Neural progenitor cell (in vitro differentiated cells): Measurements from ENCODE around the gene MICAL2. TPM values are rescaled to one million over a fixed set of nuclear protein-coding genes. Genes with fewer than 3 reads are reported as not detected.

Source experiments
- DNase-seq: peaks from one replicate; pipeline ENCODE4 v3.0.0-alpha.2; 2016; ENCODE audit warnings: low spot score
- H2AFZ ChIP-seq: fragments of 200-600 bp; sonication (generic); replicated peaks from 2 replicates; pipeline ENCODE4 v1.6.1; 2016; ENCODE audit warnings: antibody characterized with exemption
- H3F3A ChIP-seq: fragments of 200-600 bp; sonication (generic); 2 replicates; pipeline ENCODE4 v1.6.1; 2016; ENCODE audit warnings: antibody characterized with exemption, low read depth
- H3K27ac ChIP-seq: fragments of 200-600 bp; sonication (generic); 2 replicates; pipeline ENCODE4 v1.5.1; 2016; ENCODE audit warnings: mild to moderate bottlenecking
- H3K27me3 ChIP-seq: fragments of 200-600 bp; sonication (generic); 2 replicates; pipeline ENCODE4 v1.6.1; 2016; ENCODE audit warnings: mild to moderate bottlenecking, moderate library complexity
- H3K36me3 ChIP-seq: fragments of 200-600 bp; sonication (generic); 2 replicates; pipeline ENCODE4 v1.5.1; 2016
- H3K4me1 ChIP-seq: fragments of 200-600 bp; sonication (generic); 2 replicates; pipeline ENCODE4 v1.6.1; 2016; ENCODE audit warnings: mixed run types
- H3K4me2 ChIP-seq: fragments of 200-600 bp; sonication (generic); 2 replicates; pipeline ENCODE4 v1.6.1; 2016
- H3K4me3 ChIP-seq: fragments of 200-600 bp; sonication (generic); 2 replicates; pipeline ENCODE4 v1.5.1; 2016
- H3K79me2 ChIP-seq: fragments of 200-600 bp; sonication (generic); 2 replicates; pipeline ENCODE4 v1.6.1; 2016; ENCODE audit warnings: low read depth
- H3K9ac ChIP-seq: fragments of 200-600 bp; sonication (generic); 2 replicates; pipeline ENCODE4 v1.6.1; 2016
- H3K9me3 ChIP-seq: fragments of 200-600 bp; sonication (generic); 2 replicates; pipeline ENCODE4 v1.5.1; 2016; ENCODE audit warnings: low read depth
- H4K20me1 ChIP-seq: fragments of 200-600 bp; sonication (generic); 2 replicates; pipeline ENCODE4 v1.6.1; 2016; ENCODE audit warnings: low read depth
- H3K27ac Mint-ChIP-seq: 3 replicates; pipeline ENCODE4 v1.8.0; 2021; ENCODE audit warnings: mixed read lengths
- H3K27me3 Mint-ChIP-seq: 2 replicates; pipeline ENCODE4 v1.8.0; 2022; ENCODE audit warnings: low read depth, mild to moderate bottlenecking, inconsistent platforms, moderate library complexity, mixed read lengths; ENCODE audit not compliant: insufficient read depth
- H3K36me3 Mint-ChIP-seq: 3 replicates; pipeline ENCODE4 v1.8.0; 2021; ENCODE audit warnings: mixed read lengths
- H3K4me1 Mint-ChIP-seq: 3 replicates; pipeline ENCODE4 v1.8.0; 2021; ENCODE audit warnings: mixed read lengths
- H3K4me3 Mint-ChIP-seq: 3 replicates; pipeline ENCODE4 v1.8.0; 2021; ENCODE audit warnings: mild to moderate bottlenecking, moderate library complexity, mixed read lengths
- H3K9me3 Mint-ChIP-seq: 3 replicates; pipeline ENCODE4 v1.8.0; 2020; ENCODE audit warnings: mixed read lengths
- CTCF ChIP-seq: fragments of 200-600 bp; sonication (generic); IDR thresholded peaks from 2 replicates; pipeline ENCODE4 v1.5.1; 2017; ENCODE audit warnings: antibody characterized with exemption, mild to moderate bottlenecking
- EZH2 ChIP-seq: fragments of 200-600 bp; sonication (generic); IDR thresholded peaks from 2 replicates; pipeline ENCODE4 v1.6.1; 2017; ENCODE audit warnings: antibody characterized with exemption, mild to moderate bottlenecking, moderate library complexity
- EZH2phosphoT487 ChIP-seq: fragments of 200-600 bp; sonication (generic); IDR thresholded peaks from 2 replicates; pipeline ENCODE4 v1.6.1; 2017; ENCODE audit warnings: antibody characterized with exemption
- total RNA-seq: library from RNA; depleted of rRNA; stranded (reverse); fragments of >200 nt; gene quantifications from 2 replicates; pipeline ENCODE4 v1.2.3, GENCODE V29; 2015; ENCODE audit warnings: low replicate concordance

The MICAL2 gene
- total RNA-seq, 1 donor from 2014 or later, result 0.60 TPM

GRCh38 chr11:12270215-12270797 lies 159.9 kb downstream of the MICAL2 start:
- no peak overlapping the region for H3K4me2 ChIP-seq
- H3F3A ChIP-seq, result no peaks in the 10 kb centered on the region
- no peaks in the 10 kb centered on the region for H3K9me3 Mint-ChIP-seq
- DNase-seq, result no peak
- H4K20me1 ChIP-seq, result no peaks in the 10 kb centered on the region
- no peak overlapping the region for H3K9ac ChIP-seq
- no peak overlapping the region for H3K27ac ChIP-seq
- peaks cover 18% of the 10 kb centered on the region for H3K4me1 Mint-ChIP-seq
- H3K9me3 ChIP-seq, result no peaks in the 10 kb centered on the region
- H3K4me1 ChIP-seq, result no peaks in the 10 kb centered on the region
- TF ChIP-seq EZH2, result no peak
- no peak for TF ChIP-seq EZH2phosphoT487
- no peak for TF ChIP-seq CTCF
- H3K4me3 Mint-ChIP-seq, result peak overlapping the region; percentile 6
- no peaks in the 10 kb centered on the region for H3K36me3 ChIP-seq
- no peaks in the 10 kb centered on the region for H3K27me3 ChIP-seq
- H3K27ac Mint-ChIP-seq, result peak overlapping the region; percentile 57
- H3K79me2 ChIP-seq, result no peaks in the 10 kb centered on the region
- H3K36me3 Mint-ChIP-seq, result no peaks in the 10 kb centered on the region
- H3K4me3 ChIP-seq, result no peak overlapping the region
- peaks cover 10% of the 10 kb centered on the region for H3K27me3 Mint-ChIP-seq
- H2AFZ ChIP-seq, result no peak overlapping the region

- Histone ChIP-seq H3K4me1 (no peaks in the 10 kb centered on the region), H3F3A (no peaks in the 10 kb centered on the region), H3K27me3 (no peaks in the 10 kb centered on the region), H3K4me3 (no peak overlapping the region), H3K9me3 (no peaks in the 10 kb centered on the region), H3K79me2 (no peaks in the 10 kb centered on the region), H3K27ac (no peak overlapping the region), H3K36me3 (no peaks in the 10 kb centered on the region), H2AFZ (no peak overlapping the region), H4K20me1 (no peaks in the 10 kb centered on the region), H3K4me2 (no peak overlapping the region), H3K9ac (no peak overlapping the region)
- no peak for TF ChIP-seq EZH2
- TF ChIP-seq EZH2phosphoT487, result no peak
- TF ChIP-seq CTCF, result no peak
- no peaks in the 10 kb centered on the region for H3K9me3 Mint-ChIP-seq
- peaks cover 18% of the 10 kb centered on the region for H3K4me1 Mint-ChIP-seq
- H3K36me3 Mint-ChIP-seq, result no peaks in the 10 kb centered on the region
- DNase-seq, result no peak
- H3K4me3 Mint-ChIP-seq, result peak overlapping the region; percentile 6
- peaks cover 10% of the 10 kb centered on the region for H3K27me3 Mint-ChIP-seq
- H3K27ac Mint-ChIP-seq, result peak overlapping the region; percentile 57
Observed at GRCh38 chr11:12270817-12271216, 160.4 kb downstream of the MICAL2 start.

- H3K4me2 ChIP-seq, result no peak overlapping the region
- Mint-ChIP-seq H3K36me3 (no peaks in the 10 kb centered on the region), H3K27me3 (peaks cover 10% of the 10 kb centered on the region), H3K4me1 (peaks cover 18% of the 10 kb centered on the region), H3K27ac (no peak overlapping the region), H3K9me3 (no peaks in the 10 kb centered on the region), H3K4me3 (no peak overlapping the region)
- H3K9ac ChIP-seq, result no peak overlapping the region
- TF ChIP-seq CTCF (no peak), EZH2phosphoT487 (no peak), EZH2 (no peak)
- H4K20me1 ChIP-seq, result no peaks in the 10 kb centered on the region
- H3K4me1 ChIP-seq, result no peaks in the 10 kb centered on the region
- no peaks in the 10 kb centered on the region for H3K79me2 ChIP-seq
- no peak for DNase-seq
- no peaks in the 10 kb centered on the region for H3F3A ChIP-seq
- H3K9me3 ChIP-seq, result no peaks in the 10 kb centered on the region
- H3K36me3 ChIP-seq, result no peaks in the 10 kb centered on the region
- H3K27ac ChIP-seq, result no peak overlapping the region
- H2AFZ ChIP-seq, result no peak overlapping the region
- no peak overlapping the region for H3K4me3 ChIP-seq
- no peaks in the 10 kb centered on the region for H3K27me3 ChIP-seq
Observed at GRCh38 chr11:12271241-12271640, 160.9 kb downstream of the MICAL2 start.
